Left colon (tissue), 2 donors: ENCODE measurements around the gene SLAMF1. TPM values are rescaled to one million over a fixed set of nuclear protein-coding genes. Genes with fewer than 3 reads are reported as not detected.
"Not testable (repeated sequence)": the region's sequence is repeated elsewhere in the genome, so short reads cannot be mapped to it uniquely, and the experiment has no call there.

ENCODE experiments used
- ATAC-seq: fragments of 200-7000 bp; cut with Tn5 transposase; one replicate; pipeline ENCODE4 v1.9.1; 2020; ENCODE audit warnings: mild to moderate bottlenecking, moderate library complexity
- DNase-seq, 2 donors: peaks; one replicate each; pipeline ENCODE4 v3.0.0-alpha.2; 2020
- intact Hi-C, 2 donors: fragments of 100-400 bp; cut with DNase I in 1 of 2; cut with micrococcal nuclease in 1 of 2; formaldehyde crosslinking; loops; one replicate each; pipeline versions ENCODE4 v1.11.2 to v1.14.0; 2022; cut with DNase I, micrococcal nuclease
- total RNA-seq, 2 donors: library from RNA; stranded (reverse); fragmentation: NEBNext Ultra II Directional; extraction: Animal tissue kit (Norgen Biotek cat#: 25700); gene quantifications; one replicate each; pipeline ENCODE4 v1.2.1, GENCODE V29; 2021
- donor health status: DM: no; HTN: no; CAD: no.
- donor health status: DM: yes; HTN: yes; CAD: no.

SLAMF1 gene
- total RNA-seq, 2 donors from 2014 or later: 0.92 to 2.0 TPM

DNA sequence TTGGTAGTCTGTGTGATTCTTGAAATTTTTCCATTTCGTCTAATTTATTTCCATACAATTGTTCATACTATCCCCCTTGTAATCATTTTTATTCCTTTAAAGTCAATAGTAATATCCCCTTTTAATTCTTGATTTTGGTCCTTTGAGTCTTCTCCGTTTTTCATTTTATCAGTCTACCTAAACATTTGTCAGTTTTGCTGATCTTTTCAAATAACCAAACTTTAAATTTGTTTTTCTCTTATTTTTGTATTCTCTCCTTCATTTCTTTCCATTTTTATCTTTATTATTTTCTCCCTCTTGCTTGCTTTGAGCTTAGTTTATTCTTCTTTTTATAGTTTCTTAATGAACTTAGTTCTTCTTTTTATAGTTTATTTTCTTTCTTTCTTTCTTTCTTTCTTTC is 21.1 kb upstream of the SLAMF1 start:
- no peak for DNase-seq
- intact Hi-C loops: no loop called here
- ATAC-seq: no peak

DNA sequence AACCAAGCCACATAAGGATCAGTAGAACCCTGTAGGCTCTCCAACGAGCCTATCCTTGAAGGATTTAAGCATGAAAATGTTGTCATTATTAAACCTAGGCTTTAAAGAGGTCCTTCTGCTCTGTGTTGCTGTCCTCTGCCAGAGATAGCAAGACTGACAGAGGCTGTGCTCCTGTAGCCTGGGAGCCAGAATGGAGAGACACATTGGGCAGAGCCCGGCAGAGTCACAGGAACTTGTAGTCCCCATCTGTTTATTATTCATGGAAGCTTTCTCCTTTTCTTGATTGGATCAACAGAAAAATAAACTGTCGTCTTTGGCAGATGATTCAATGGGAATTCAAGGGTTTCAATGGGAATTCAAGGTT is 19.2 kb upstream of the SLAMF1 start:
- intact Hi-C loops: no loop called here
- DNase-seq (no peak), ATAC-seq (no peak)

DNA sequence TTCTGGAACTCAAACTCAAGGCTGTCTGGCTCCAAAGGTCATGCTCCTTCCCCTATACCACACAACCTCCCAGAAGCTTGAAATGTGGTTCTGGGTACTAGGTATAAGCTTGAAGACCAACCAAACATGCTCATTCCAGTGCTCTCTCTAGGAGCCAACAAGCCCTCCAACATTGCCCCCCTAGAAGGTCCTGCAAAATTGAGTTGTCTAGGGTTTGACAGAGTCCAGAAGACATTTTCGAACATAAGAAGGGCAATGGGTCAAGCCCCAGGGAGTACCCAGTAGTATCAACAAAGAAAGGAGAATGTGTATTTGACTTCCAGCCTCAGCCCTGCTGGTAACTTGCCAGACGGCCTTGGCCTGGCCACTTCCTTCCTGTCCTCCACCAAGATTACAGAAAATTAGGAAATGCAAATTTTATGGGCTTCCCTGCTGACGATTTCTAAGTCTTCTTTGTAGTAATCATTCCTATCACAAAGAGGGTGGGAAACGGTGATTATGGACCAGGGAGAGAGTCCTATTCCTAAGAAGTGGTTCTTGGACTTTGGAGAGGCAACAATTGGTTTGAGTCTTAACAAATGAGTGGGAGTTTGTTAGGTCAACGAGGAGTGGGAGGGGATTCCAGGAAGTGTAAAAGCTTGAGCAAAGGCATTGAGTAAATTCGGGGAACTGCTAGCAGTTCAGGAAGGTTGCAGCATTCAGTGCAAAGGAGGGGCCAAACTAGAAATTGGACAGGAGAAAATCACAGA is 18.7 kb upstream of the SLAMF1 start:
- no peak for ATAC-seq
- peak in 1 of 2 donors; percentile 46 for DNase-seq
- intact Hi-C loops: no loop called here

DNA sequence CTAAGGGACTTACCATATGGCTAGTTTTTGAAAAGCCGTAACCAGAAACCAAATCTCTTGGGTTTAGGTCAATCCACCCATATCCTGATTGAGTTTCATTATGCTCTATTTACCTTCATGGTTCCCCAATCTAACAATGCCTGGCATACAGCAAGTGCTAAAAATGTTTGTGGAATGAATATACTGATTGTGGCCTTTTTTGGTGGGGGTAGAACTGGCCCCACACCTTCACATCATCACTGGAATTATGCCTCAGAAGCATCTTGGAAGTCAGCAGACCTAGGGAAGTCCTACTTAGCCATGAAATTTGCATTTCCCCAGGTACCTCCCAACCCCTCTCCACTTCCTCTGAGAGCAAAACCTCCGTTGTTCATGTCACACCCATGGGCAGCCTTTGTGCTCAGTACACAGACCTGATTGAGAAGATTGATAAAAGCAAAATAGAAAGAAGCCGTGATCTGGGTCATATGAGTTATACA is 17.8 kb upstream of the SLAMF1 start:
- ATAC-seq: no peak
- DNase-seq: no peak
- intact Hi-C loops: no loop called here

DNA sequence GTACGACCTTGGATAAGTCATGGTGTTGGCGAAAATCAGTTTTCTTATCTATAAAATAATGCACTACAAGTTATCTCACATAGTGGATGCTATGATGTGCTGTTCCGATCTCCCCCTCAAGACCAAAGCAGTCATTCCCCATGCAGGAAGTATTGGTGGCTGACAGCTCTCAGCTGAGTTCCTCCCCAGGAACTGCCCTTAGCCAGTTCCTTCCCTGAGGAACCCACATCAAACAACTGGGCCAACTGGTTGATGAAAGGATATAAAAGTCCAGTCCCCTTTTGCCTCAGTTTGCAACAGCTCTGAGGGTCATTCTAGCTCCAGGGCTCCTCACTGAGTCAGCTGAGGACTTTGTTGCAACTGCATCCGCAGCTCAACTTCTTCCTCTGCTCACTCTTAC is 16.1 kb upstream of the SLAMF1 start:
- DNase-seq (no peak), ATAC-seq (no peak)
- intact Hi-C loops: no loop called here

DNA sequence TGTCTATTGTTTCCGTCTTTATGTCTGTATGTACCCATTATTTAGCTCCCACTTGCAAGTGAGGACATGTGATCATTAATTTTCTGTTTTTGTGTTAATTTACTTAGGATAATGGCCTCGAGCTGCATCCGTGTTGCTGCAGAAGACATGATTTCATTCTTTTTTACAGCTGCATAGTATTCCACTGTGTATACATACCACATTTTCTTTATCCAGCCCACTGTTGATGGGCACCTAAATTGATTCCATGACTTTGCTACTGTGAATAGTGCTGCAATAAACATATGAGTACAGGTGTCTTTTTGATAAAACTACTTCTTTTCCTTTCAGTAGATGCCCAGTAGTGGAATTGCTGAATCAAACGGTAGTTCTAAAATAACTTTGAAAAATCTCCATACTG is 12.7 kb upstream of the SLAMF1 start:
- intact Hi-C loops: no loop called here
- DNase-seq (no peak), ATAC-seq (no peak)

DNA sequence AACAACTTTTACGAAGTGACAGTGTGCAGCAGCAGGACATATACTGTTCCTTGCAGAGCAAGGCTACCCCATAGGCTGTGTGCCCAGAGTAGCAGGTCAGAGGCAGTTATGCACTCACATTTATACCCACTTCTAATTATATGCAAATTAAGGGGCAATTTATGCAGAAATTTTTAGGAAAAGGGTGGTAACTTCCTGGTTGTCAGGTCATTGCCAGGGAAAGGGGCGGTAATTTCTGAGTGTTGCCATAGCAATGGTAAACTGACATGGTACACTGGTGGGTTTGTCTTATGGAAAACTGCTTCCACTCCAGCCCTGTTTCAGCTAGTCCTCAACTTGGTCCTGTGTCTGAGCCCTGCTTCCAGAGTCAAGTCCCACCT is 12.0 kb upstream of the SLAMF1 start:
- DNase-seq: no peak
- intact Hi-C loops: no loop called here
- no peak for ATAC-seq

DNA sequence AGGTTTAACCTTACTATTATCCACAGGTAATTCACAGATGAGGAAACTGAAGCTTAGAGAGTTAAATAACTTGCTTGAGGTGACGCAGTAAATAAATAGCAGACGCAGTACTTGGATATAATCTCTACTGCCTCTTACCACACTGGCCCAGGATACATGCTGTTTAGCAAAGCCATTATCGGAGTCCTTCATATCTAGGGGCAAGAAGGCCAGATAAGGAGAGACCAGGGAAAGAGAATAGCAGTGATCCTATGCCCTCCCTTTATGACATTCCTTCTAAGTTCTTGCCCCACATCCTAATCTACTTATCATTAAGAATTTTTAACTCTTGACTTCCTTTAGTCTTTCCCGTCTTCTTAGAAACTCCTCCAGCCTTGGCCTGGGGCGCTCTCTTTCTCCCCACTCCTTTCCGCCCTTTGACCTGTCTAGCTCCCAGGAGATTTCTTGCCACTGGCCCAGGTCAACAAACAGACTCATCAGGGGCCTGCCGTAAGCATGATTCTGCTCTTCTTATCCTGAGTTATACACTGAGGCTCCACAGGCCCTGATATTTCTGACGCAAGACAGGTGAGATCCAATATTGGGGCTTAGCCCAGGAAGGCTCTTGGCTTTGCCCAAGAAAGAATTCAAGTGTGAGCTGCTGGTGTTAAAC is 11.4 kb upstream of the SLAMF1 start:
- ATAC-seq (no peak), DNase-seq (no peak)
- intact Hi-C loops: no loop called here

DNA sequence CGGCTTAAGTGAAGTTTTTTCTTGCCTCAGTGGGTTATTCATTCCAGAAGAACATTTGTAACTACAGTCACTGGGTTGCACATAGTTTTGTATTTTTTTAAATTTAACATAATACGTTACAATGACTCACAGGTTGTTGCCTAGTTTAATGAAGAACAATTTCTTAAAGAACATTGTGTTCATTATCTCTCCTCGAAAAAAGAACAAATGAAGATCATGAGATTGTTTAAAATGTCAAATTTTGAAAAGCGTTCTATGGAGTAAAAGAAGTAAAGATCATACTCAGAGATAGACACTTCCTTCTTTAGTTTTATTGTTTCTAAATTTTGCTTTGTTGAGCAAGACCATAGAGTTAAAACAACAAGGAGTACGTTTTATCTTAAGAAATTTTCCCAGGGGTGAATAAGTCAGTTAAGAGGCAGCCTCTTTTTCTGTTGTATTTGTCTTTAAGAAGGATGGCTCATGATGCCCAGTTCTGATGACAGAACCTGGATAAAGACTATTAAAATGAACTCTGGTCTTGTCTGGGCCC is 10.5 kb upstream of the SLAMF1 start:
- DNase-seq (no peak), ATAC-seq (no peak)
- intact Hi-C loops: no loop called here

DNA sequence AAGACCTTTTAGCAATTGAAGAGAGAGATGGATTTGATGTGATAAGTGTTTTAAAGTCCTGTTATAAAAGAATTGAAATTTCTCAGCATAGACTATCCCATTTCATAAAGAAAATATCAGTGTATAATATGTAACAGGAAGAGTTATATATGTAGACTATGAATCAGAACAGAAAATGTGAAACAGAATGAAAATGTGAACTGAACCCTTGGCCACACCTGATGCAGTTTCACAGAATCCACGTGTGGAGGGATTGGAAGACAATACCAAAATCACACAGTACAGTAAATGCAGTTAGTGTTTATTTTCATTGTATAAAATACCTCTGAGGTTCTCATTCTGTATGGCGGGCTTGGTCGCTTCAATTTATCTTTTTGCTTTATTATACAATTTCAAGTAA is 9.9 kb upstream of the SLAMF1 start:
- intact Hi-C loops: no loop called here
- ATAC-seq (no peak), DNase-seq (no peak)

DNA sequence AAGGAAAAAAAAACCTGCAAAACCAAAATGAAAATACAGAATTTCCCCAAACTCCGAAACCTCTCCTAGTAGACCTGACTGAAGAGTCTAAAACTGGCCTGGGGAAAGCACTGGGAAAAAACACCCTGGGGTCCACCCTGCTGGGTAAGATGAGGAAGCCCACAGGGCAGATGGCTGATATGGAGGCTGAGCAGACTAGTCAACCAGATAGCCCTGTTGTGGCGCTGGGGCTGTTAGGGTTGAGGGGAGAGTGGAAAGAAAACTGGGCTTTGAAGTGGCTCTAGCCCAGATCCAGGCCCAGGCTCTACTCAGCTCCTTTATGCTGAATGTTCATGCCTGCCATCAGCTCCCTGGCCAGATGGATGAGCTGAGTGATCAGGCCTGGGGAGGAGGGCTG is 6.8 kb upstream of the SLAMF1 start:
- ATAC-seq (no peak), DNase-seq (no peak)
- intact Hi-C loops: no loop called here

DNA sequence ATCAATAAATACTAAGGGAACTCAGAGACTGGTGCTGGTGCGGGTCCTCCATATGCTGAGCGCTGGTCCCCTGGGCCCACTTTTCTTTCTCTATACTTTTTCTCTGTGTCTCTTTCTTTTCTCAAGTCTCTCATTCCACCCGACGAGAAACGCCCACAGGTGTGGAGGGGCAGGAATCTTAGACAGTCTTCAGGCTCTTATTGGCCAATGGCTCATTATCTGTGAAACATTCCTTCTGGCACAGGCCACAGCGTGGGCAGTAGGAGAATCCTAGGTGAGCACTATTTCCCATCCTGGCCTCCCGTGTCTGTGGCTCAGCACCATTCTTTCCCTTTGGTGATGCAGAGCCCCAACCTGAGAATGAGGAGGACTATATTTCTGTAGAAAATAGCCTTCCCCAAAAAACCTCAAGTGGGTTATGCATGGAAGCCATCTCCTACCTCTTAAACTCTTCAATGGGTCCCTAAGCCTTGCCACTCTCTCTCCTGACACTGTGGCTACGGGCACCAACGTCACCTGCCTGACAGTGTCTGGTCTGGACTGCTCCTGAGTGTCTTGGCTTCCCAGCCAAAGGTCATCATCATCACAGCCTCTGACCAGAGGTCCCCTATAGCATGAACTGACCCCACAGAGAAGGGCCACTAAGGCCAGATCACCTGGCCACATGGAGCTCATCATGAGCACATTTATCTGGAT is 6.2 kb upstream of the SLAMF1 start:
- DNase-seq (no peak), ATAC-seq (no peak)
- intact Hi-C loops: no loop called here

DNA sequence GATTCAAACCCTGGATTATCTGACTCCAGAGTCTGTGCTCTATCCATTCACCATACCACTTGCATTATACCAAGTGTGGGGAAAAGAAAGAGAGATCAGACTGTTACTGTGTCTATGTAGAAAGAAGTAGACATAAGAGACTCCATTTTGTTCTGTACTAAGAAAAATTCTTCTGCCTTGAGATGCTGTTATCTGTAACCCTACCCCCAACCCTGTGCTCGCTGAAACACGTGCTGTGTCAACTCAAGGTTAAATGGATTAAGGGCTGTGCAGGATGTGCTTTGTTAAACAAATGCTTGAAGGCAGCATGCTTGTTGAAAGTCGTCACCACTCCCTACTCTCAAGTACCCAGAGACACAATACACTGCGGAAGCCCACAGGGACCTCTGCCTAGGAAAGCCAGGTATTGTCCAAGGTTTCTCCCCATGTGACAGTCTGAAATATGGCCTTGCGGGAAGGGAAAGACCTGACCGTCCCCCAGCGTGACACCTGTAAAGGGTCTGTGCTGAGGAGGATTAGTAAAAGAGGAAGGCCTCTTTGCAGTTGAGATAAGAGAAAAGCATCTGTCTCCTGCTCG is 5.3 kb upstream of the SLAMF1 start:
- ATAC-seq, DNase-seq, intact Hi-C loops: not testable (repeated sequence)

DNA sequence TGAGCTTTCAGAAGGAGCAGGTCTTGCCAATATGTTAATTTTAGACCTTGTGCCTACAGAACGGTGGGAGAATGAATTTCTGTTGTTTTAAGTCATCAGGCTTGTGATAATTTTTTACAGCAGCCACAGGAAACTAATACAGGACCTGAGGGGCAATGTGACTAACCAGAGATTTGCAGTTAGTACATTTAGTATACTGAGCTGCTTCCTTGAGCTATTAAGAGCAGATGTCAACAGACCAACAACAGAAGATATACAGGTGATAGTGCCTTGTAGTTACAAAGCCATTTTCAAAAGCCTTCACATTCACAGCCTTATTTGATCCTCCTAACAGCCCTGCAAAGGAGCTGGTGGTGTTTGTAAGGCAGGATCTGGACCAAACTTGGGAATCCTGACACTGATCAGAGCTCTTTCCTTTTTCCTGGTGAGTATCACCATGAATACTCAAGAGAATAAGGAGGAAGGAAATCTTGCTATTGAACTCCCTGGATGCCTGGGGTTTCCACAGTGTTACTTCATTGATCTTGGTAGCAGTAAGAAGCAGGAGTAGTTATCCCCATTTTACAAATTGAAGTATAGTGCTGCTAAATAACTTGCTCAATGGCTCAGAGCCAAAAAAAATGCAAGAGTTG is 4.7 kb upstream of the SLAMF1 start:
- DNase-seq (no peak), ATAC-seq (no peak)
- intact Hi-C loops: no loop called here

DNA sequence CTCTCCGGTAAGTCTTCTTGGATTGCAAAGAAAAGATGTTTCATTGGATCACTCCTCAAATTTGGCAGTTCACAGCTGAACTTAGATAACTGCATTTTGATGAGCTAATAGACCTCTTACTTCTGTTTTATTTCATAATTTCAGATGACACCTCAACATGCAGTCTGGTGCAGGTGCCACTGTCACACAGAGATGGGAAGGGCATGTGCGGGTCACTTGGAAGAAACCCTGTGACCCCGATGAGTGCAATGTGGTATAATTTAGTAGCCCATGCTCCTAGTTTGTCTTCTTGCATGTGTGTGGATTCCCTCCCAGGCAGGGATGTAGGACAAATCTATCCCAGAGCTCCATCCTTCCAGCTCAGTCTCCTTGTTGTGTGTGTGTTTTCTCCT is 481 bp upstream of the SLAMF1 start:
- intact Hi-C loops: no loop called here

DNA sequence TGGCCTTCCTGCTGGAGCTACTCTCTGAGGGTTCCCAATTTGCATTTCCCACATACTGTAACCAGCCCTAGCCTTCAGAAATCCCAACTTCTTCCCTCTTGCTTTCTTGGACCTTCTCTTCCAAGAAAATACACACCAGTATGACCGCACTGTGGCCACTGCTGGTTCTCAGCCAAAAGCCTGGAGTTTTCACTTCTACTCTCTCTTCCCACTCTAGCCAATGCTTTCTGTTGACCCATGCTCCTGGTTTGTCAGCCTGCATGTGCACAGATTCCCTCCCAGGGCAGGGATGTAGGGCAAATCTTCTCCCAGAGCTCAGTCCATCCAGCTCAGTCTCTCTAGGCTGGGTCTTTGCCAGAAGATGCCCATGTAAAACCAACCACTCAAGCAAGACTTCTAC is 664 bp downstream of the SLAMF1 start:
- ATAC-seq (no peak), DNase-seq (no peak)
- intact Hi-C loops: no loop called here

More for the DNA sequence above, 481 bp upstream of the SLAMF1 start:
- DNase-seq (no peak), ATAC-seq (no peak)

DNA sequence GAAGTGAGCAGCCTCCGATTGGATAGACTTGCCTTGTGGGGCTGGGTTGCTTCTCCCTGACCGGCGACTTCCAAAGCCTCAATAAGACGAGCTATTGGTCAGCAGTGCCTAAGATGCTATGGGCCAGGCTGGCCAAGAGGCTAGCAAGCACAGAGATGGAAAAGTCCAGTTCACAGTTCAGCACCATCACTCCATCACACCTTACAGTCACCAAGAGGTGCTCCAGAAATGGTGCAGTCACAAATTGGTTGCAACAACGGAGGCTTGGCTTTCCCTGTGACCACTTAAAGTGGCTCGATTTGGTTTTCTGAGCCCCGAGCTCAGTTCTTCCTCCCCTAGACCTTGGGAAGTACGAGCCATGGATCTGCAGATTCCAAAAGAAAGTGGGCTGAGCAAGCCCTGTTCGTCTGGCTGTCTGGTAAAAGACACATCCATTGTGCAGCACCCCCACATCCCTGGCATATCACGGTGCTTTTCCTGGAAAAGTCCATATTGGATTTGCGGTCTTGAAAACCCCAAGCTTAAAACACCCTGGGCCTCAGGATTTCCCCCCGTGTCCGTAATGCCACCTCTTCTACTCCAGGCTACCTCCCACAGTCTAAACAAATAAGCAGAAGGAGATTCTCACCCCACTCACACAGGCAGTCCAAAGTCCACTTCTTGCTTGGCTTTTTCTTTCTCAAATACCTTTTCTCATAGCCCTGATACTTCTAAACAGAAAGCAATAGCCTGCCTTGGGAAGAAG is 1.3 kb downstream of the SLAMF1 start:
- intact Hi-C loops: no loop called here
- ATAC-seq (peak; percentile 21), DNase-seq (no peak)

DNA sequence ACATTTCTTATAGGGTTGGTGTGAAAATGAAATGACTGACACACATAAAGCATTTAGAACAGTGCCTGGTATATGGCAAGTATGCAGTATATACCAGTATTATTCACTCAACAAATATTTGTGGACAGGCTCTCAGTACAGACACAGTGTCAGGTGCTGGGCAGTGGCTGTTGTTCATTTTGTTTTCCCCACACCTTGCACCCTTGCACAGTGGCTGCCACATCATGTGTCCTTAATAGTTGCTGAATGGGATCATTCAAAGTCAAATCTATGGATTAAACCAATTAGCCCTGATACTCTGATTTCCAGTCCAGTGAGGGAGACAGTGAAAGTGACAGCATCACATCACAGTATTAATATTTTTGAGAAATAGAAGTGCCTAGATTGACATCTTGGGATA is 2.4 kb downstream of the SLAMF1 start:
- ATAC-seq: no peak
- intact Hi-C loops: no loop called here
- no peak for DNase-seq

DNA sequence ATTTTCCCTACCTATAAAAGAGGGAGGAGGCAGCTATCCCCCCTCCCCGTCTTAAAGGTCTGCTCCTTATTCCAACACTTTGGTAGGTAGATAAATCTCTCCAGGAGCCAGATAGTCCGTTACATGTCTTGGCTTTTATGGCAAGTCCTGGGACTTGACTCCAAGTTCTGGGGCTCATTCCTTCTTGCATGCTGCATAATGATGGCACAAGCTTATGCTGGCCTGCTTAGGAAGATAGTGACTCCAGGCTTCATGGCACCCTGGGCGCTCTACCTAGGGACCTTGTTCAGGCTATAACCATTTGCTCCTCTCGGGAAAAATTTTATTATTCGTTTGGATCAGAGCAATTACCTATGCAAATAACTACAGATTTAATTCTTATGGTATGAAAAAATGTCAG is 3.7 kb downstream of the SLAMF1 start:
- ATAC-seq (no peak), DNase-seq (no peak)
- intact Hi-C loops: no loop called here
